Psoas muscle (tissue), 8 donors: ENCODE data around the gene DSG1. TPM values are rescaled to one million over a fixed set of nuclear protein-coding genes. Genes with fewer than 3 reads are reported as not detected.

Source experiments
- ATAC-seq, 4 donors: fragments of 200-7000 bp; cut with Tn5 transposase; one replicate each; pipeline ENCODE4 v1.9.1; 2020; ENCODE audit warnings: moderate library complexity in 3 of 4, mild to moderate bottlenecking in 2 of 4
- DNase-seq, 2 donors: peaks; one replicate each; pipeline ENCODE4 v3.0.0-alpha.2; 2020
- H3K27ac ChIP-seq: fragments of 200-600 bp; one replicate; pipeline ENCODE4 v1.8.0; 2022
- H3K27me3 ChIP-seq, 3 donors: fragments of 200-600 bp in 1 of 3; one replicate each; pipeline versions ENCODE4 v1.6.1 to v1.8.0; 2013 to 2022; ENCODE audit warnings: low read length in 2 of 3, mild to moderate bottlenecking in 2 of 3, moderate library complexity in 1 of 3; ENCODE audit not compliant: insufficient read depth in 3 of 3
- H3K36me3 ChIP-seq, 2 donors: fragments of 200-600 bp in 1 of 2; one replicate each; pipeline versions ENCODE4 v1.6.1 to v1.8.0; 2013 to 2022; ENCODE audit warnings: low read depth in 1 of 2, mild to moderate bottlenecking in 1 of 2, moderate library complexity in 1 of 2; ENCODE audit not compliant: insufficient read depth in 1 of 2
- H3K4me1 ChIP-seq: fragments of 200-600 bp; one replicate; pipeline ENCODE4 v1.8.0; 2022
- H3K4me3 ChIP-seq: fragments of 200-600 bp; one replicate; pipeline ENCODE4 v1.8.0; 2022; ENCODE audit warnings: mild to moderate bottlenecking
- H3K9me3 ChIP-seq: fragments of 200-600 bp; one replicate; pipeline ENCODE4 v1.8.0; 2022
- CTCF ChIP-seq: fragments of 200-600 bp; IDR thresholded peaks from one replicate; pipeline ENCODE4 v1.8.0; 2022; ENCODE audit warnings: antibody characterized with exemption
- WGBS, 3 donors: extraction: QIAGEN DNeasy Blood & Tissue Kit; methylation state at CpG; one replicate each; pipeline versions ENCODE4 v1.1.6 to v1.1.7; 2013; 5-methylcytosine and 5-hydroxymethylcytosine counted together
- intact Hi-C, 2 donors: fragments of 100-400 bp; cut with DNase I; formaldehyde crosslinking; loops; one replicate each; pipeline versions ENCODE4 v1.11.0 to v1.14.2; 2022
- polyA plus RNA-seq, 3 donors: library from polyadenylated mRNA; stranded (reverse); fragments of 200-250 nt; gene quantifications; one replicate each; pipeline ENCODE4 v1.2.3, GENCODE V29; 2013
- total RNA-seq, 4 donors: library from RNA; stranded (reverse); fragmentation: NEBNext Ultra II Directional in 2 of 4; extraction: Animal tissue kit (Norgen Biotek cat#: 25700) in 2 of 4; gene quantifications; one replicate each; pipeline versions ENCODE4 v1.2.1 to v1.2.4, GENCODE V29; 2021 to 2023
- donor health status: healthy with polysubstance abuse.
- donor health status: DM: no; HTN: no; CAD: no; lungs with moderate emphysema.
- donor health status: Bipolar disorder and iron deficiency.
- donor health status: healthy.
- donor health status: DM: yes; HTN: yes; CAD: no.
- donor health status: DM: no; HTN: no; CAD: no.
- donor health status: DM: no; HTN: no; CAD: no.
- donor health status: DM: yes; HTN: yes; CAD: no.

DSG1 gene
- total and polyA plus RNA-seq, 7 donors, result not detected

GRCh38 chr18:31380912-31381311 is 63.0 kb downstream of the DSG1 start:
- DNase-seq (no peak), ATAC-seq (no peak)
- 83 to 91% (median 87%) methylated on average over 2 of the region's 2 CpGs for WGBS, 3 donors
- no peaks in the 10 kb centered on the region for H3K27me3 ChIP-seq
- no peak overlapping the region for H3K4me3 ChIP-seq
- no peaks in the 10 kb centered on the region for H3K36me3 ChIP-seq
- no peak for TF ChIP-seq CTCF
- H3K9me3 ChIP-seq, result no peaks in the 10 kb centered on the region
- intact Hi-C loops, result no loop called here
- H3K27ac ChIP-seq, result no peak overlapping the region
- H3K4me1 ChIP-seq, result no peaks in the 10 kb centered on the region

GRCh38 chr18:31382107-31382506 is 64.1 kb downstream of the DSG1 start:
- no peak for TF ChIP-seq CTCF
- Histone ChIP-seq H3K27ac (no peak overlapping the region), H3K4me1 (no peaks in the 10 kb centered on the region), H3K4me3 (no peak overlapping the region), H3K27me3 (no peaks in the 10 kb centered on the region), H3K36me3 (no peaks in the 10 kb centered on the region), H3K9me3 (no peaks in the 10 kb centered on the region)
- ATAC-seq, result no peak
- no peak for DNase-seq
- 86 to 92% (median 91%) methylated on average over 2 of the region's 2 CpGs for WGBS, 3 donors
- intact Hi-C loops, result no loop called here

GRCh38 chr18:31386741-31387140 is 68.8 kb downstream of the DSG1 start:
- Histone ChIP-seq H3K36me3 (no peaks in the 10 kb centered on the region), H3K27ac (no peak overlapping the region), H3K4me3 (no peak overlapping the region), H3K9me3 (no peaks in the 10 kb centered on the region), H3K27me3 (no peaks in the 10 kb centered on the region), H3K4me1 (no peaks in the 10 kb centered on the region)
- TF ChIP-seq CTCF, result no peak
- DNase-seq (no peak), ATAC-seq (no peak)
- WGBS, 3 donors, result 78 to 86% (median 81%) methylated on average over 6 of the region's 6 CpGs
- intact Hi-C loops, result no loop called here

- 87 to 93% (median 89%) methylated on average over 3 of the region's 3 CpGs for WGBS, 3 donors
- H3K9me3 ChIP-seq, result no peaks in the 10 kb centered on the region
- TF ChIP-seq CTCF, result no peak
- no peak for DNase-seq
- intact Hi-C loops, result no loop called here
- H3K27ac ChIP-seq, result no peak overlapping the region
- no peak overlapping the region for H3K4me3 ChIP-seq
- no peaks in the 10 kb centered on the region for H3K4me1 ChIP-seq
- no peaks in the 10 kb centered on the region for H3K36me3 ChIP-seq
- H3K27me3 ChIP-seq, result no peaks in the 10 kb centered on the region
- ATAC-seq, result no peak
Measured at GRCh38 chr18:31393286-31393685, 75.3 kb downstream of the DSG1 start.

- Histone ChIP-seq H3K27ac (no peak overlapping the region), H3K9me3 (no peaks in the 10 kb centered on the region), H3K4me3 (no peak overlapping the region), H3K27me3 (no peaks in the 10 kb centered on the region), H3K36me3 (no peaks in the 10 kb centered on the region), H3K4me1 (no peaks in the 10 kb centered on the region)
- 52 to 62% (median 56%) methylated on average over 6 of the region's 6 CpGs for WGBS, 3 donors
- DNase-seq (no peak), ATAC-seq (no peak)
- intact Hi-C loops, result no loop called here
- no peak for TF ChIP-seq CTCF
Measured at GRCh38 chr18:31396796-31397612, 79.0 kb downstream of the DSG1 start.
